Endothelial cell of umbilical vein (primary cell): Measurements from ENCODE around the gene ASB6. TPM values are rescaled to one million over a fixed set of nuclear protein-coding genes. Genes with fewer than 3 reads are reported as not detected.

ENCODE experiments used
- BruUV-seq: library from RNA; stranded (reverse); fragments of 400-500 nt; replicated peaks from 2 replicates; lab custom pipeline; 2021; lab: Mats Ljungman, UMichigan
- CTCF ChIA-PET: fragments of 300-600, 350-600 bp; sonication (Branson Sonifier 250); formaldehyde crosslinking; loops from one replicate; lab custom pipeline; 2021; ENCODE audit warnings: antibody characterized with exemption, inconsistent platforms; lab: Charles Lee
- POLR2A ChIA-PET: fragments of 300-600, 350-600 bp; sonication (Branson Sonifier 250); formaldehyde crosslinking; loops from one replicate; lab custom pipeline; 2021; ENCODE audit warnings: antibody characterized with exemption, inconsistent platforms; lab: Charles Lee
- DNase-seq: peaks from one replicate; pipeline ENCODE4 v3.0.0-alpha.2; 2011; ENCODE audit warnings: low read depth, low spot score
- FAIRE-seq: peaks from 2 replicates; lab custom pipeline; 2011; peaks lifted over from hg19 to GRCh38; lab: Jason Lieb, UNC
- H2AFZ ChIP-seq: 2 replicates; pipeline ENCODE4 v1.6.0; 2012; ENCODE audit warnings: low read depth, low read length, control low read depth, inconsistent platforms
- H3K27ac ChIP-seq: 2 replicates; pipeline ENCODE4 v1.5.1; 2011; ENCODE audit warnings: low read depth, mild to moderate bottlenecking, control low read depth, low read length, moderate library complexity; ENCODE audit not compliant: insufficient read depth
- H3K27me3 ChIP-seq, 2 experiments: 2 replicates each; pipeline versions ENCODE4 v1.6.0 to v1.6.1; 2011; ENCODE audit warnings: low read length in 2 of 2, mixed read lengths in 1 of 2; ENCODE audit not compliant: control insufficient read depth in 2 of 2, insufficient read depth in 2 of 2
- H3K36me3 ChIP-seq, 2 experiments: 2 replicates in 1 of 2; 3 replicates in 1 of 2; pipeline ENCODE4 v1.5.1; 2011; ENCODE audit warnings: low read length in 2 of 2, mild to moderate bottlenecking in 1 of 2, moderate library complexity in 1 of 2; ENCODE audit not compliant: control insufficient read depth in 2 of 2, insufficient read depth in 2 of 2; ENCODE audit errors: extremely low read depth in 1 of 2
- H3K4me1 ChIP-seq: 3 replicates; pipeline ENCODE4 v1.5.1; 2011; ENCODE audit warnings: mild to moderate bottlenecking, low read length; ENCODE audit not compliant: control insufficient read depth, insufficient read depth; ENCODE audit errors: extremely low read depth
- H3K4me2 ChIP-seq: 2 replicates; pipeline ENCODE4 v1.6.1; 2011; ENCODE audit warnings: low read length, control low read depth, mixed read lengths; ENCODE audit not compliant: insufficient read depth
- H3K4me3 ChIP-seq, 3 experiments: fragments of 200-600 bp in 1 of 3; sonication (generic), shearing (Covaris generic) in 1 of 3; replicated peaks in 1 of 3; 2 replicates each; pipeline ENCODE4 v1.5.1; 2011 to 2016; ENCODE audit warnings: control low read depth in 3 of 3, low read length in 3 of 3, mild to moderate bottlenecking in 2 of 3, inconsistent platforms in 1 of 3, low read depth in 1 of 3, moderate library complexity in 1 of 3; ENCODE audit not compliant: insufficient read depth in 1 of 3
- H3K79me2 ChIP-seq: 2 replicates; pipeline ENCODE4 v1.6.0; 2012; ENCODE audit warnings: low read length, inconsistent platforms; ENCODE audit not compliant: control insufficient read depth, insufficient read depth
- H3K9ac ChIP-seq: replicated peaks from 2 replicates; pipeline ENCODE3; 2011; ENCODE audit warnings: low read length, control low read depth; ENCODE audit not compliant: insufficient read depth; ENCODE audit errors: extremely low read depth
- H3K9me1 ChIP-seq: replicated peaks from 3 replicates; pipeline ENCODE4 v1.6.0; 2011; ENCODE audit warnings: mild to moderate bottlenecking, low read length; ENCODE audit not compliant: control insufficient read depth, insufficient read depth; ENCODE audit errors: extremely low read depth
- H3K9me3 ChIP-seq: replicated peaks from 2 replicates; pipeline ENCODE4 v1.5.1; 2012; ENCODE audit warnings: low read length, inconsistent platforms; ENCODE audit not compliant: control insufficient read depth, insufficient read depth
- H4K20me1 ChIP-seq: replicated peaks from 2 replicates; pipeline ENCODE3; 2011; ENCODE audit warnings: mild to moderate bottlenecking, low read length; ENCODE audit not compliant: control insufficient read depth, insufficient read depth; ENCODE audit errors: extremely low read depth
- CTCF ChIP-seq, 2 donors: IDR thresholded peaks; 1 replicate in 1 of 2; 2 replicates in 1 of 2; pipeline ENCODE4 v1.5.1; 2011; ENCODE audit warnings: low read length in 2 of 2, mild to moderate bottlenecking in 2 of 2, moderate library complexity in 2 of 2, control low read depth in 1 of 2, inconsistent platforms in 1 of 2, low read depth in 1 of 2; ENCODE audit not compliant: insufficient read depth in 1 of 2; ENCODE audit errors: extremely low read depth in 1 of 2
- EZH2 ChIP-seq: IDR thresholded peaks from 2 replicates; pipeline ENCODE4 v1.6.1; 2012; ENCODE audit warnings: borderline replicate concordance, low read depth, mild to moderate bottlenecking, moderate library complexity, low read length, inconsistent platforms; ENCODE audit not compliant: severe bottlenecking
- FOS ChIP-seq: IDR thresholded peaks from 2 replicates; pipeline ENCODE4 v1.6.1; 2011; ENCODE audit warnings: mild to moderate bottlenecking, low read length, moderate library complexity, borderline replicate concordance; ENCODE audit not compliant: insufficient read depth
- GATA2 ChIP-seq: IDR thresholded peaks from 2 replicates; pipeline ENCODE4 v1.7.0; 2011; ENCODE audit warnings: low read depth, mild to moderate bottlenecking, moderate library complexity, mixed read lengths, low read length; ENCODE audit not compliant: insufficient read length, insufficient read depth
- JUN ChIP-seq: IDR thresholded peaks from 2 replicates; pipeline ENCODE4 v1.6.1; 2011; ENCODE audit warnings: borderline replicate concordance, low read depth; ENCODE audit not compliant: insufficient read length, insufficient read depth
- MAX ChIP-seq: IDR thresholded peaks from 2 replicates; pipeline ENCODE4 v1.6.1; 2011; ENCODE audit not compliant: insufficient read depth, insufficient read length
- MYC ChIP-seq: IDR thresholded peaks from one replicate; pipeline ENCODE4 v1.6.1; 2011; ENCODE audit warnings: mild to moderate bottlenecking, low read depth, low read length
- POLR2A ChIP-seq: IDR thresholded peaks from 2 replicates; pipeline ENCODE4 v1.6.1; 2012; ENCODE audit warnings: low read depth, mild to moderate bottlenecking, control low read depth, low read length
- POLR2AphosphoS5 ChIP-seq: IDR thresholded peaks from 2 replicates; pipeline ENCODE4 v1.6.1; 2012; ENCODE audit warnings: low read depth, mild to moderate bottlenecking, control low read depth, low read length, moderate library complexity; ENCODE audit not compliant: insufficient read depth
- dilution Hi-C: fragments of 300-500 bp; cut with MboI; formaldehyde crosslinking; loops from one replicate; pipeline ENCODE4 v1.15.0; 2019; ENCODE audit warnings: low sequenced_read_pairs; ENCODE audit not compliant: extremely low pct_ligation_motif_present
- intact Hi-C: fragments of 100-400 bp; cut with micrococcal nuclease; formaldehyde crosslinking; loops from one replicate; pipeline ENCODE4 v1.10.0; 2022
- polyA plus RNA-seq, 4 experiments: library from polyadenylated mRNA; depleted of rRNA in 3 of 4; stranded (reverse) in 3 of 4; unstranded in 1 of 4; fragments of >200 nt; gene quantifications; 2 replicates each; pipeline versions ENCODE4 v1.2.1 to v1.2.3, GENCODE V29; 2011 to 2012; ENCODE audit warnings: missing spikeins in 1 of 4
- total RNA-seq: library from RNA; stranded (reverse); gene quantifications from 2 replicates; pipeline ENCODE4 v1.2.3, GENCODE V29; 2021

The ASB6 gene
- total and polyA plus RNA-seq, 2 donors (not counting 3 experiments of a cell fraction or from before 2014, with no cell fraction given) = 20.3 to 23.8 TPM

GRCh38 chr9:129596541-129597331, 45.2 kb downstream of the ASB6 start:
- peak overlapping the region; percentile 86 for H2AFZ ChIP-seq
- BruUV-seq = no TSS peak
- CTCF ChIA-PET = interaction anchor here (1.1 to 2.0 kb wide), 5 partner anchors 28 to 465 kb away, joined by 3 to 8 read pairs (median 3); no protein-coding TSS in a partner anchor
- POLR2A ChIA-PET = no interaction called here
- H3K9me3 ChIP-seq = no peaks in the 10 kb centered on the region
- peaks cover 10% of the 10 kb centered on the region for H3K4me1 ChIP-seq
- H3K4me2 ChIP-seq = peak overlapping the region; percentile 40
- TF ChIP-seq CTCF (IDR thresholded peaks at IDR 0.05; ENCODE audit: extremely low read depth in 1 of 2, insufficient read depth in 1 of 2, low read depth in 1 of 2, low read length in 2 of 2) (no peak), MYC (no peak), EZH2 (no peak), POLR2AphosphoS5 (no peak), JUN (no peak), POLR2A (no peak), MAX (no peak), FOS (no peak), GATA2 (no peak)
- dilution Hi-C loops (no loop called here), intact Hi-C loops (loop anchor here (5.0 kb wide), 1 partner anchor 44 kb away; no protein-coding TSS in a partner anchor)
- no peak overlapping the region for H3K27ac ChIP-seq
- FAIRE-seq (peak; percentile 67), DNase-seq (no peak)
- H3K9me1 ChIP-seq = no peaks in the 10 kb centered on the region
- no peaks in the 10 kb centered on the region for H4K20me1 ChIP-seq
- no peaks in the 10 kb centered on the region for H3K79me2 ChIP-seq
- H3K27me3 ChIP-seq = no peaks in the 10 kb centered on the region
- peak overlapping the region in 2 of 3 experiments; percentile 15 to 33 for H3K4me3 ChIP-seq
- H3K36me3 ChIP-seq = no peaks in the 10 kb centered on the region
- peak overlapping the region; percentile 40 for H3K9ac ChIP-seq
